Amniotic epithelial cell (primary cell): Measurements from ENCODE around the gene ARID4B.
"Not testable (repeated sequence)": the region's sequence is repeated elsewhere in the genome, so short reads cannot be mapped to it uniquely, and the experiment has no call there.

ENCODE experiments used
- DNase-seq: peaks from one replicate; pipeline ENCODE4 v3.0.0-alpha.2; 2010; ENCODE audit warnings: low read depth

The ARID4B gene

GRCh38 chr1:235227414-235227813 lies 100.6 kb downstream of the ARID4B start:
- DNase-seq = no peak

- no peak for DNase-seq
These were observed 101.0 kb downstream of the ARID4B start for GRCh38 chr1:235226933-235227332.

GRCh38 chr1:235225299-235225698 lies 102.7 kb downstream of the ARID4B start:
- no peak for DNase-seq

GRCh38 chr1:235221653-235222375 lies 106.2 kb downstream of the ARID4B start:
- no peak for DNase-seq

GRCh38 chr1:235215453-235215852 lies 112.5 kb downstream of the ARID4B start:
- DNase-seq = no peak

- DNase-seq = not testable (repeated sequence)
These were observed 113.0 kb downstream of the ARID4B start for GRCh38 chr1:235214962-235215361.

GRCh38 chr1:235213752-235214151 lies 114.2 kb downstream of the ARID4B start:
- DNase-seq = no peak

- no peak for DNase-seq
These were observed 116.5 kb downstream of the ARID4B start for GRCh38 chr1:235211517-235211916.

- DNase-seq = no peak
These were observed 120.8 kb downstream of the ARID4B start for GRCh38 chr1:235207209-235207565.

- peak; percentile 26 for DNase-seq
These were observed 121.3 kb downstream of the ARID4B start for GRCh38 chr1:235206533-235207208.

- no peak for DNase-seq
These were observed 122.3 kb downstream of the ARID4B start for GRCh38 chr1:235205687-235206086.

GRCh38 chr1:235203428-235203827 lies 124.6 kb downstream of the ARID4B start:
- no peak for DNase-seq

- not testable (repeated sequence) for DNase-seq
These were observed 125.5 kb downstream of the ARID4B start for GRCh38 chr1:235202447-235202846.

- DNase-seq = peak; percentile 53
These were observed 128.5 kb downstream of the ARID4B start for GRCh38 chr1:235199441-235199840.

GRCh38 chr1:235190431-235190830 lies 137.5 kb downstream of the ARID4B start:
- no peak for DNase-seq

GRCh38 chr1:235187316-235187715 lies 140.7 kb downstream of the ARID4B start:
- DNase-seq = no peak

- DNase-seq = no peak
These were observed 146.3 kb downstream of the ARID4B start for GRCh38 chr1:235181561-235182245.

GRCh38 chr1:235180916-235181460 lies 147.0 kb downstream of the ARID4B start:
- DNase-seq = no peak

- no peak for DNase-seq
These were observed 151.5 kb downstream of the ARID4B start for GRCh38 chr1:235176486-235176885.

- peak; percentile 6 for DNase-seq
These were observed 158.0 kb downstream of the ARID4B start for GRCh38 chr1:235169986-235170385.

GRCh38 chr1:235168375-235168774 lies 159.6 kb downstream of the ARID4B start:
- DNase-seq = no peak

GRCh38 chr1:235161685-235162327 lies 166.2 kb downstream of the ARID4B start:
- DNase-seq = no peak
